HG03060 (cell line): ENCODE results near the gene HINT2.

Source experiments
- ATAC-seq: cut with Tn5 transposase; IDR thresholded peaks from one replicate; pipeline ENCODE4 v1.9.1; 2021; ENCODE audit warnings: low read depth, moderate number of reproducible peaks; ENCODE audit not compliant: unreplicated experiment

The HINT2 gene

DNA sequence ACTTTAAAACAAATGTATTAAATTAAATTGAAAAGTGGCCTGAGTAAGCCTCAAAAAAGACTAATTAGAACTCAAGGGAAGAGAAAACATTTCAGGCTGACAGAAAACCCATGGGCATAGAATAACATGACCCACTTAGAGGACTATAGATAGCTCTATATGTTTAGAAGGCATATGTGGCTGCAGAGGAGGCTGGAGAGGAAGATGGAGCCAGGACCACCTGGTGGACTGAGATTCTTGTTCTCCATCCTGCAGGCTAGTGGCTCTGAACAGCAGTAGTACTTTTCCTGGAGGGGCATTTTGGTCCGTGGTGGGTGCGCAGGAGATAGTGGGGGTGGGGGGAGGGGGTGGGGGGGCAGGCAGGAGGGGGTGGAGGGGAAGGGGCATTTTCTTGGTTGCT, 33.8 kb downstream of the HINT2 start:
- ATAC-seq, result no peak

DNA sequence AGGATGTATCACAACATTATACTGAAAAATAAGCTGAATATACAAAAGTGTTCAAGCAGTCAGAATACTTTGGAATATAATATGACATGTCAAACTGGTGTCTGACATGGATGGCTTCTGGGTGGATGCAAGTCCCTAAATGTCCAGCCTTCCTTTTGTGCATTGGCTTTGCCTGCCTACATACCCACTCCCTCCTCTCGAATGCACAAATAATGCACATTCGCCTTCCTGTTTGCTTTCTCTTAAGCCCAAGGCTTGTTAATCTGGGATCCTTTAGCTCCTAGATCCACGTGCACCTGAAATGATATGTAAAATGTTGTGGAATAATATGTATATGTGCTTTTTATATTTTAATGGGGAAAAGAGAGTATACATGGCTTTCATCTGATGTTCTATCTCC, 36.3 kb downstream of the HINT2 start:
- no peak for ATAC-seq

DNA sequence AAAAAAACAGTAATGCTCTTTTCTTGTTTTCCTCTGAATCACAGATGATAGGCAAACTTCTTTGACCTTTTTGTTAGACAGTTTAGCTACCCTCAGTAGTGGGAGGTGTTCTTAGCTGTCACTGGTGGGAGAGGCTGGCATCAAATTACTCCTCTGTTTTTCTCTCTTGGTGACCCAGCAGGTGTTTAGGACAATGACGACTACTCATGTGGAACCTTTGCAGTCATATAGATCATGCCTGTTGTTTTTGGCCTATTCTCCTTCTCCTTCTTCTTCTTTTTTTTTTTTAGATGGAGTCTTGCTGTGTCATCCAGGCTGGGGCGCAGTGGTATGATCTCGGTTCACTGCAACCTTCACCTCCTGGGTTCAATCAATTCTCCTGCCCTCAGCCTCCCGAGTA, 38.8 kb downstream of the HINT2 start:
- ATAC-seq, result no peak

- no peak for ATAC-seq
Measured at GRCh38 chr9:35774907-35775635, 39.8 kb downstream of the HINT2 start.

DNA sequence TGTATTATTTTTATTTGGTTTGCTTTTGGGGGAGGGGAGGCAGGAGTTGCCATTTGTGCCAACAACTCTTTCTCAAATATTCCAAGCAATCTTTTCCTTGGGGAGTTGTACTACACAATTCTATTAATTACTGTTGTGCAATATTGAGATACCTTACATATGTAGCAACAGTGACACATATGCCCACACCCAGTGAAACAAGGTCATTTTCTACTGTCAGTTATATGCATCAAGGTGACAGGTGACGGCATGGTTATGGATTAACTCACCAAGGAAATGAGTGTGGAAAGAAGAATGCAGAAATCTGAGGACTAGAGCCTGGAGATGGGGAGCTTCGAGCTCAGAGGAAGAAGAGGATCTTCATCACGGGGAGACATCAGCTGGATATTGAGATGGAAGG, 42.9 kb downstream of the HINT2 start:
- no peak for ATAC-seq

DNA sequence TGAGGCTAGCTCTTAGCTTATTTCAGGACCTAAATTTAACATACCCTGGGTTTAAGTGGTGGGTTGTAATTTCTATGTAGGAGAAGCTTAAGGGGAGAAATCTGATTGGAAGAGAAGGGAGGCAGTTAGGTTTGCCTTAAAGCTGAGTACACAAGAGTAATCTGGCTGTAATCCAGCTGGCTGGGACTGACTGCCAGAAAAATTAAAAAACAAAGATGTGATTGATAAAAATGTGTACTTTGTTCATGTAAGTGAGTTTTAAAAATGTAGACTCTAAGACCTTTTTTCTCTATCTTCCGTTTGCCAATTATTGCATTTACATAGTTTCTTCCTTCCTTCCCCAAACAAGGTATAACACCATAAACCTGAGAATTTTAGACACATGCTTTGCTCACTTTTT, 43.3 kb downstream of the HINT2 start:
- ATAC-seq, result no peak

- ATAC-seq, result no peak
Measured at GRCh38 chr9:35771075-35771433, 43.8 kb downstream of the HINT2 start.

GRCh38 chr9:35769763-35770162, 45.1 kb downstream of the HINT2 start:
- no peak for ATAC-seq

- ATAC-seq, result no peak
Measured at GRCh38 chr9:35767458-35767857, 47.4 kb downstream of the HINT2 start.

GRCh38 chr9:35766997-35767396, 47.8 kb downstream of the HINT2 start:
- no peak for ATAC-seq

DNA sequence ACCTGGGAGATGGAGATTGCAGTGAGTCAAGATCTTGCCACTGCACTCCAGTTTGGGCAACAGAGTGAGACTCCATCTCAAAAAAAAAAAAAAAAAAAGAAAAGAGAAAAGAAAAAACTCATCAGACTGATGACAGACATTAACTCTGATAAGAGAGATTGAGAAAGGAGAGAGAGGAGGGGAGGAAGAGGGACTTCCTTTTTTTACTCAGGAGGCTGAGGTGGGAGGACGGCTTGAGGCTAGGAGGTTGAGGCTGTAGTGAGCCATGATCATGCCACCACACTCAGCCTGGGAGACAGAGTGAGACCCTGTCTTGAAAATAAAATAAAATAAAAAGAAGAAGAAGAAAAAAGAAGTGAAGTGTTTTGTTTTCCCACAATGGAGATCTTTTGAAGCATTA, 51.0 kb downstream of the HINT2 start:
- ATAC-seq, result no peak

DNA sequence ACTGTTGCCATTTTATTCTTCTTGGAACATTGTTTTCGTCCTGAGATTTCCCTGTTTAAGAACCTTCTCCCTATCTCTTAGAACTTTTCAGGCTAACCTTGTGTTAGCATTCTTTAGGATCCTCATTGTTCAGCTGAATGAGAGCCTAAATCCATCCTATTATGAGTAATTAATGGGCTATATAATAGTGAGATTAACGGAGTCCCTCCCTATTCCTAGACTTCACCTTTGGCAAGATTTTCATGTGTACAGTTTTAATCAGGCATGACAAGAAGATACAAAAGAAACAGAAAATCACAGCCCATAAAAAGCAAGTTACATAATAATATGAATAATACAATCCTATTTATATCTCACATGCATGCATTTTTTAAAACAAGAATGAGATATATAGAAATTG, 51.7 kb downstream of the HINT2 start:
- ATAC-seq, result no peak
